IMR-90 (cell line): Measurements from ENCODE around the gene DGAT2. TPM values are rescaled to one million over a fixed set of nuclear protein-coding genes. Genes with fewer than 3 reads are reported as not detected.

Source experiments
- ATAC-seq: fragments of 200-7000 bp; cut with Tn5 transposase; 2 replicates; pipeline ENCODE4 v1.9.1; 2020; ENCODE audit warnings: low read depth, mild to moderate bottlenecking, moderate library complexity
- BruUV-seq: library from RNA; stranded (reverse); fragments of 400-500 nt; replicated peaks from 2 replicates; lab custom pipeline; 2021; lab: Mats Ljungman, UMichigan
- CTCF ChIA-PET: fragments of 300-600 bp; formaldehyde crosslinking; extraction: SDS; loops from one replicate; lab custom pipeline; 2021; ENCODE audit warnings: antibody characterized with exemption; lab: Yijun Ruan, JAX
- POLR2A ChIA-PET: fragments of 300-600 bp; sonication (Branson Sonifier 250); formaldehyde crosslinking; loops from one replicate; lab custom pipeline; 2022; ENCODE audit warnings: antibody characterized with exemption; ENCODE audit not compliant: unreplicated experiment; lab: Charles Lee
- DNase-seq: peaks from one replicate; pipeline ENCODE4 v3.0.0; 2013
- H2AFZ ChIP-seq: replicated peaks from 2 replicates; pipeline ENCODE3; 2013; ENCODE audit warnings: low read length, mild to moderate bottlenecking; ENCODE audit not compliant: poor library complexity
- H2AK5ac ChIP-seq: 2 replicates; pipeline ENCODE4 v1.6.1; 2013; ENCODE audit warnings: low read depth, low read length, inconsistent platforms
- H2AK9ac ChIP-seq: replicated peaks from 2 replicates; pipeline ENCODE3; 2013; ENCODE audit warnings: mild to moderate bottlenecking, low read depth, low read length, moderate library complexity; ENCODE audit not compliant: poor library complexity
- H2BK120ac ChIP-seq: 2 replicates; pipeline ENCODE4 v1.6.1; 2013; ENCODE audit warnings: low read depth, low read length, inconsistent platforms
- H2BK15ac ChIP-seq: 3 replicates; pipeline ENCODE4 v1.6.1; 2013; ENCODE audit warnings: low read depth, low read length, inconsistent platforms
- H2BK20ac ChIP-seq: 2 replicates; pipeline ENCODE4 v1.6.1; 2013; ENCODE audit warnings: low read depth, mild to moderate bottlenecking, inconsistent platforms, low read length, moderate library complexity
- H2BK5ac ChIP-seq: 2 replicates; pipeline ENCODE4 v1.6.1; 2013; ENCODE audit warnings: mild to moderate bottlenecking, low read depth, low read length, inconsistent platforms; ENCODE audit not compliant: poor library complexity, severe bottlenecking
- H3K14ac ChIP-seq: replicated peaks from 2 replicates; pipeline ENCODE4 v1.6.1; 2013; ENCODE audit warnings: low read depth, low read length, inconsistent platforms
- H3K18ac ChIP-seq: 2 replicates; pipeline ENCODE4 v1.6.1; 2013; ENCODE audit warnings: low read depth, low read length, control low read depth
- H3K23ac ChIP-seq: 2 replicates; pipeline ENCODE4 v1.6.1; 2013; ENCODE audit warnings: low read depth, low read length, inconsistent platforms
- H3K27ac ChIP-seq: 2 replicates; pipeline ENCODE4 v1.5.1; 2013; ENCODE audit warnings: mild to moderate bottlenecking, control low read depth, low read length; ENCODE audit not compliant: insufficient read depth
- H3K27me3 ChIP-seq: 2 replicates; pipeline ENCODE4 v1.6.1; 2013; ENCODE audit warnings: low read length; ENCODE audit not compliant: control insufficient read depth, insufficient read depth
- H3K36me3 ChIP-seq: 2 replicates; pipeline ENCODE4 v1.6.1; 2013; ENCODE audit warnings: low read length, mixed read lengths; ENCODE audit not compliant: control insufficient read depth, insufficient read depth
- H3K4ac ChIP-seq: 2 replicates; pipeline ENCODE4 v1.6.1; 2013; ENCODE audit warnings: low read depth, low read length, inconsistent platforms
- H3K4me1 ChIP-seq: 2 replicates; pipeline ENCODE4 v1.6.1; 2013; ENCODE audit warnings: low read length, mixed read lengths; ENCODE audit not compliant: control insufficient read depth, insufficient read depth
- H3K4me2 ChIP-seq: 2 replicates; pipeline ENCODE4 v1.6.1; 2013; ENCODE audit warnings: low read depth, mild to moderate bottlenecking, control low read depth, low read length, moderate library complexity
- H3K4me3 ChIP-seq: 2 replicates; pipeline ENCODE4 v1.5.1; 2013; ENCODE audit warnings: low read depth, mild to moderate bottlenecking, control low read depth, low read length, moderate library complexity; ENCODE audit not compliant: insufficient read depth
- H3K56ac ChIP-seq: 2 replicates; pipeline ENCODE4 v1.6.1; 2013; ENCODE audit warnings: low read length, inconsistent platforms; ENCODE audit not compliant: insufficient read depth; ENCODE audit errors: extremely low read depth
- H3K79me1 ChIP-seq, 2 experiments: 2 replicates each; pipeline ENCODE4 v1.6.1; 2013; ENCODE audit warnings: low read length in 2 of 2, inconsistent platforms in 1 of 2, low read depth in 1 of 2
- H3K9ac ChIP-seq: 2 replicates; pipeline ENCODE4 v1.6.1; 2013; ENCODE audit warnings: low read depth, low read length, control low read depth
- H3K9me1 ChIP-seq: 2 replicates; pipeline ENCODE4 v1.6.1; 2013; ENCODE audit warnings: low read length, inconsistent platforms; ENCODE audit not compliant: insufficient read depth
- H3K9me3 ChIP-seq: 2 replicates; pipeline ENCODE4 v1.6.1; 2013; ENCODE audit warnings: low read length; ENCODE audit not compliant: control insufficient read depth, insufficient read depth
- H4K20me1 ChIP-seq: 2 replicates; pipeline ENCODE4 v1.6.1; 2013; ENCODE audit warnings: low read length, inconsistent platforms; ENCODE audit not compliant: insufficient read depth
- H4K5ac ChIP-seq: 2 replicates; pipeline ENCODE4 v1.6.1; 2013; ENCODE audit warnings: mild to moderate bottlenecking, low read depth, low read length, control low read depth
- H4K8ac ChIP-seq, 2 experiments: 2 replicates each; pipeline ENCODE4 v1.6.1; 2013; ENCODE audit warnings: low read depth in 2 of 2, low read length in 2 of 2, control low read depth in 1 of 2, inconsistent platforms in 1 of 2
- H4K91ac ChIP-seq: 2 replicates; pipeline ENCODE4 v1.6.1; 2013; ENCODE audit warnings: low read depth, low read length, inconsistent platforms; ENCODE audit not compliant: insufficient read depth
- BHLHE40 ChIP-seq: fragments of 150-350 bp; IDR thresholded peaks from 2 replicates; pipeline ENCODE4 v1.6.1; 2016; ENCODE audit warnings: mild to moderate bottlenecking, low read depth, low read length
- CEBPB ChIP-seq: IDR thresholded peaks from 2 replicates; pipeline ENCODE4 v1.6.1; 2012; ENCODE audit warnings: low read depth, low read length, improper control_type of control experiment
- CHD1 ChIP-seq: IDR thresholded peaks from 2 replicates; pipeline ENCODE4 v1.6.1; 2012; ENCODE audit warnings: low read depth, low read length, improper control_type of control experiment
- CTCF ChIP-seq: conservative IDR thresholded peaks from 2 replicates; pipeline ENCODE4 v1.5.1; 2012; ENCODE audit warnings: mild to moderate bottlenecking, low read depth, low read length, improper control_type of control experiment
- FOS ChIP-seq: fragments of 150-350 bp; IDR thresholded peaks from 2 replicates; pipeline ENCODE4 v1.6.1; 2016; ENCODE audit warnings: low read depth, low read length
- MAFK ChIP-seq: IDR thresholded peaks from 2 replicates; pipeline ENCODE4 v1.6.1; 2012; ENCODE audit warnings: low read depth, low read length, improper control_type of control experiment
- MAZ ChIP-seq: IDR thresholded peaks from 2 replicates; pipeline ENCODE4 v1.6.1; 2012; ENCODE audit warnings: low read depth, mild to moderate bottlenecking, low read length, improper control_type of control experiment, moderate library complexity, borderline replicate concordance
- MXI1 ChIP-seq: IDR thresholded peaks from 2 replicates; pipeline ENCODE4 v1.6.1; 2012; ENCODE audit warnings: low read depth, mild to moderate bottlenecking, low read length, moderate library complexity, borderline replicate concordance
- NFE2L2 ChIP-seq: fragments of 150-350 bp; IDR thresholded peaks from 2 replicates; pipeline ENCODE4 v1.6.1; 2016; ENCODE audit warnings: low read depth, mild to moderate bottlenecking, low read length
- POLR2A ChIP-seq: IDR thresholded peaks from 2 replicates; pipeline ENCODE4 v1.6.1; 2012; ENCODE audit warnings: mild to moderate bottlenecking, low read depth, low read length
- RAD21 ChIP-seq: IDR thresholded peaks from 2 replicates; pipeline ENCODE4 v1.6.1; 2012; ENCODE audit warnings: low read length, improper control_type of control experiment
- RCOR1 ChIP-seq: IDR thresholded peaks from 2 replicates; pipeline ENCODE4 v1.6.1; 2012; ENCODE audit warnings: mild to moderate bottlenecking, low read length, improper control_type of control experiment; ENCODE audit not compliant: insufficient replicate concordance
- RFX5 ChIP-seq: IDR thresholded peaks from 2 replicates; pipeline ENCODE4 v1.8.0; 2012; ENCODE audit warnings: low read depth, mild to moderate bottlenecking, low read length, moderate library complexity
- SMC3 ChIP-seq: fragments of 150-350 bp; IDR thresholded peaks from 2 replicates; pipeline ENCODE4 v1.6.1; 2016; ENCODE audit warnings: low read depth, mild to moderate bottlenecking, antibody characterized with exemption, low read length, moderate library complexity
- WGBS, 2 experiments: methylation state at CpG; one replicate each; pipeline versions ENCODE4 v1.1.5 to v1.1.7; 2013; ENCODE audit warnings: missing lambda C conversion rate in 2 of 2; ENCODE audit not compliant: insufficient read length in 1 of 2; ENCODE audit errors: extremely low coverage in 2 of 2; 5-methylcytosine and 5-hydroxymethylcytosine counted together
- dilution Hi-C: fragments of 300-500 bp; cut with HindIII; formaldehyde crosslinking; loops from one replicate; pipeline ENCODE4 v1.14.3; 2018; ENCODE audit warnings: low sequenced_read_pairs; ENCODE audit not compliant: unreplicated experiment
- in situ Hi-C: fragments of 300-500 bp; cut with MboI; formaldehyde crosslinking; loops from 3 replicates; pipeline ENCODE4 v1.14.3; 2019; ENCODE audit warnings: low sequenced_read_pairs, inconsistent platforms, mixed read lengths
- intact Hi-C: fragments of 100-400 bp; cut with micrococcal nuclease; formaldehyde crosslinking; loops from 2 replicates; pipeline ENCODE4 v1.10.0; 2022
- polyA plus RNA-seq, 3 experiments: library from polyadenylated mRNA; depleted of rRNA; stranded (reverse); fragments of >200 nt; gene quantifications; 2 replicates each; pipeline ENCODE4 v1.2.3, GENCODE V29; 2012; ENCODE audit warnings: low replicate concordance in 1 of 3
- total RNA-seq: library from RNA; depleted of rRNA; stranded (reverse); fragments of >200 nt; gene quantifications from 2 replicates; pipeline ENCODE4 v1.2.3, GENCODE V29; 2012
- TF ChIP-seq, protein P1 (sequence below): fragments of 150-350 bp; IDR thresholded peaks from 2 replicates; pipeline ENCODE4 v1.6.1; 2016; ENCODE audit warnings: low read depth, mild to moderate bottlenecking, low read length, moderate library complexity, borderline replicate concordance
- TF ChIP-seq, protein P2 (sequence below): fragments of 150-350 bp; IDR thresholded peaks from 2 replicates; pipeline ENCODE4 v1.6.1; 2017; ENCODE audit warnings: mild to moderate bottlenecking, antibody characterized with exemption, low read length, low read depth

Gene DGAT2
- total and polyA plus RNA-seq, 2 of the 4 experiments (the other 2 are of a cell fraction): 2.3 to 2.4 TPM

- DNase-seq: no peak
- in situ Hi-C loops: no loop called here
- H2AFZ ChIP-seq: no peak overlapping the region
- TF ChIP-seq, protein P1, sequence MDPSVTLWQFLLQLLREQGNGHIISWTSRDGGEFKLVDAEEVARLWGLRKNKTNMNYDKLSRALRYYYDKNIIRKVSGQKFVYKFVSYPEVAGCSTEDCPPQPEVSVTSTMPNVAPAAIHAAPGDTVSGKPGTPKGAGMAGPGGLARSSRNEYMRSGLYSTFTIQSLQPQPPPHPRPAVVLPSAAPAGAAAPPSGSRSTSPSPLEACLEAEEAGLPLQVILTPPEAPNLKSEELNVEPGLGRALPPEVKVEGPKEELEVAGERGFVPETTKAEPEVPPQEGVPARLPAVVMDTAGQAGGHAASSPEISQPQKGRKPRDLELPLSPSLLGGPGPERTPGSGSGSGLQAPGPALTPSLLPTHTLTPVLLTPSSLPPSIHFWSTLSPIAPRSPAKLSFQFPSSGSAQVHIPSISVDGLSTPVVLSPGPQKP: no peak
- TF ChIP-seq POLR2A (no peak), RCOR1 (no peak), MAFK (no peak), FOS (no peak), MXI1 (no peak), CEBPB (no peak), BHLHE40 (no peak), NFE2L2 (no peak), CHD1 (no peak), RAD21 (no peak), SMC3 (no peak), CTCF (no peak), MAZ (no peak), RFX5 (no peak)
- TF ChIP-seq, protein P2, sequence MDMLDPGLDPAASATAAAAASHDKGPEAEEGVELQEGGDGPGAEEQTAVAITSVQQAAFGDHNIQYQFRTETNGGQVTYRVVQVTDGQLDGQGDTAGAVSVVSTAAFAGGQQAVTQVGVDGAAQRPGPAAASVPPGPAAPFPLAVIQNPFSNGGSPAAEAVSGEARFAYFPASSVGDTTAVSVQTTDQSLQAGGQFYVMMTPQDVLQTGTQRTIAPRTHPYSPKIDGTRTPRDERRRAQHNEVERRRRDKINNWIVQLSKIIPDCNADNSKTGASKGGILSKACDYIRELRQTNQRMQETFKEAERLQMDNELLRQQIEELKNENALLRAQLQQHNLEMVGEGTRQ: no peak
- no peaks in the 10 kb centered on the region for H3K36me3 ChIP-seq
- intact Hi-C loops: no loop called here
- no peaks in the 10 kb centered on the region for H3K79me1 ChIP-seq
- H3K4me1 ChIP-seq: no peaks in the 10 kb centered on the region
- H2BK15ac ChIP-seq: no peak overlapping the region
- ChIA-PET POLR2A (no interaction called here), CTCF (interaction anchor here (0.6 kb wide), 1 partner anchor 333 kb away, joined by 7 read pairs; no protein-coding TSS in a partner anchor)
- no peak overlapping the region for H3K23ac ChIP-seq
- H3K9ac ChIP-seq: no peak overlapping the region
- dilution Hi-C loops: no loop called here
- H2AK9ac ChIP-seq: no peak overlapping the region
- no peak overlapping the region for H2AK5ac ChIP-seq
- H3K56ac ChIP-seq: no peak overlapping the region
- H3K9me1 ChIP-seq: no peaks in the 10 kb centered on the region; the same call in 1 of the 2 replicates
- no peak overlapping the region for H3K14ac ChIP-seq
- H3K18ac ChIP-seq: no peak overlapping the region
- no peaks in the 10 kb centered on the region for H4K20me1 ChIP-seq
- WGBS, 2 experiments: no CpG with 5 or more reads among the region's 2 CpGs
- H4K5ac ChIP-seq: no peak overlapping the region
- H4K8ac ChIP-seq: no peak overlapping the region
- no peak overlapping the region for H2BK5ac ChIP-seq
- BruUV-seq: no TSS peak
- peaks cover 47% of the 10 kb centered on the region for H3K27me3 ChIP-seq
- no peak overlapping the region for H3K27ac ChIP-seq
- ATAC-seq: peak; percentile 40; the same call in 1 of the 2 replicates
- no peak overlapping the region for H3K4me3 ChIP-seq
- H3K9me3 ChIP-seq: no peaks in the 10 kb centered on the region
- H3K4me2 ChIP-seq: no peak overlapping the region
- H4K91ac ChIP-seq: no peak overlapping the region
- no peak overlapping the region for H2BK20ac ChIP-seq
- H3K4ac ChIP-seq: no peak overlapping the region
- H2BK120ac ChIP-seq: no peak overlapping the region
These were observed 22.4 kb downstream of the DGAT2 start for GRCh38 chr11:75790986-75791385.
